HG02884 (cell line): ENCODE measurements around the gene GSC2.

ENCODE experiments used
- ATAC-seq: cut with Tn5 transposase; IDR thresholded peaks from one replicate; pipeline ENCODE4 v1.9.1; 2021; ENCODE audit warnings: mild to moderate bottlenecking, moderate library complexity; ENCODE audit not compliant: unreplicated experiment

GSC2 gene

DNA sequence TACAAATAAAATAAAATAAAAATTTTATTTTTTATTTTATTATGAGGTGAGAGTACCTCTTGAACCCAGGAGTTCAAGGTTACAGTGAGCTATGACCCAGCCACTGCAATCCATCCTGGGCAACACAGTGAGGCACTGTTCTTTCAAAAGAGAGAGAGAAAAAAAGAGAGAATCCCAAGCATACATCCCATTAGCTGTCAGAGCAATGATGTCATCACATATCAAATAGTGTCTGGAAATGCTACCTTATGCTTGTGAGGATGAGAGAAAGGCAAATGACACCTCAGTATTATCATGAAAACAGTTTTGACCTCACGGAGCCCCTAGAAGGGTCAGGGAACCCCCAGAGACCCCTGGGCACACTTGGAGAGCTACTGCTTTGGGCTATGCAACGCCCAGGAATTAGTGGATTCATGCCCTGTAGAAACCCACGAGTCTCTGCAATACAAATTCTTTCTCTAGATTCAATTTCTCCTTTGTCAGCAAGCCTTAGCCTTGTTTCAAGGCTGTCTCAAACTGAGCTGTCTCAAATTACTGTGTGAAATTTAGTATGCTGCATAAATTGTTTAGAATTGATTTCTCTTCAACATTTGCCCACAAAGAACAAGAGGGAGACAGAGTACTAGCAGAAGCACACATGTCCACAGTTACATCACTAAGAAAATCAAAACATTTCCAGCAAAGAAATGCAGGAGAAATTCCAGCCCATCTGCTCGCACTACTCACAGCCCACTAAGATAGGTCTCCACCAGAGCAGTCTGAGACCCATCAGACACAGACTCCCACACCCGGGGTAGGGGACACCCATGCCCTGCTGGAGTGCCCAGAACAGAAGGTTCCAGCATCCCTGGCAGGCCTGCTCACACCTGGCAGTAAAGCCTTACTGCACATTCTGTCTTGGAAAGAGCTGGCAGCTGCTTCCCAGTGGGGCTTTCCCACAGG lies 45.9 kb downstream of the GSC2 start:
- ATAC-seq = no peak

DNA sequence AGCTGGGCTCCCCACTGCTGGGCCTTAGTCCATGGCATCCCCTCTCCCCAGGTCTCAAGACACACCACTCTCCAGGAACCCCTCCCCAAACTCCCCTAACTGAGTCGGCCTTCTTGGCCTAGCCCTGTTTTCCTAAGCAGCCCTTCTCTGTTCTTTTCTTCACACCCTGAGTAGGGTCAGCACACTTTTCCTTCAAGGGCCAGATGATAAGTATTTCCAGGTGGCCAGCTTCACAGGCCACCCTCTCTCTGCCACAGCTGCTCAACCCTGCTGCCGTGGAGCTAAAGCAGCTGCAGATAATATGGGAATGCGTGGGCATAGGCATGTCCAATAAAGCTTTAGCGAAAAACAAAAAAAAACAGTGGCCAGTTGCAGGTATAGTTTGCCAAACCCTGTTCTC lies 51.9 kb downstream of the GSC2 start:
- no peak for ATAC-seq

DNA sequence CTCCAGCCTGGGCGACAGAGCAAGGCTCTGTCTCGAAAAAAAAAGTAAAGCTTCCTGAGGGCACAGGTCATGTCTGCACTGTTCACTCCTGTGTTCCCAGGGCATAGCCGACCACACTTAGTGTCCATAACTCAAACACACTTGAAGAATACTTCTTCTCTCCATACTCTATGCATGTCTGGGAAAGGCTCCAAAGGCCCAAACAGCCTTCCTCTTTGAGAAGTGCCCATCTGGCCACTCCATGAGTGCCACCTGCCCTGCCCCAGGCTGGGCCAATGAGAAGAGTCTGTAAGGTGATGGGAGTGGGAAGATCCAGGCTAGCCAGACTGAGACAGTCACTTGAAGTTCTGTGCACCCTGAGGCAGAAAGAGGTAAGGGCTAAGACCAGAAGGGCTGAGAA lies 52.6 kb downstream of the GSC2 start:
- ATAC-seq = no peak
